Motor neuron (in vitro differentiated cells): Measurements from ENCODE around the gene EYA4. TPM values are rescaled to one million over a fixed set of nuclear protein-coding genes. Genes with fewer than 3 reads are reported as not detected.

ENCODE experiments used
- ATAC-seq, 8 experiments: fragments of 200-7000 bp; cut with Tn5 transposase; replicated peaks in 6 of 8; 2 replicates each; pipeline ENCODE4 v1.8.0; 2021; ENCODE audit warnings: mild to moderate bottlenecking in 8 of 8, moderate library complexity in 8 of 8
- H3K27ac ChIP-seq, 2 donors: fragments of 250-450 bp; sonication (Bioruptor Pico); 2 replicates each; pipeline ENCODE4 v1.9.0; 2021; ENCODE audit warnings: antibody characterized with exemption in 2 of 2, mild to moderate bottlenecking in 2 of 2, moderate library complexity in 1 of 2
- H3K4me1 ChIP-seq, 2 donors: fragments of 250-450 bp; sonication (Bioruptor Pico); replicated peaks in 1 of 2; 2 replicates each; pipeline ENCODE4 v1.6.1; 2021; ENCODE audit warnings: antibody characterized with exemption in 2 of 2, mild to moderate bottlenecking in 2 of 2, moderate library complexity in 1 of 2
- H3K4me3 ChIP-seq, 5 donors: fragments of 250-450 bp; sonication (Bioruptor Pico); 2 replicates each; pipeline ENCODE4 v1.9.0; 2021; ENCODE audit warnings: antibody characterized with exemption in 5 of 5, mild to moderate bottlenecking in 5 of 5, moderate library complexity in 4 of 5
- WGBS, 10 experiments: fragments of 450-650 bp; shearing (Covaris generic); methylation state at CpG; one replicate each; pipeline ENCODE4 v1.0.0; 2022; 5-methylcytosine and 5-hydroxymethylcytosine counted together
- in situ Hi-C, 9 experiments: fragments of 400-800 bp; cut with MboI; loops; one replicate each; pipeline ENCODE4 v1.15.0; 2021; ENCODE audit warnings: low sequenced_read_pairs in 9 of 9, low pct_unique_long_range_greater_than_20kb in 2 of 9; ENCODE audit not compliant: unreplicated experiment in 9 of 9
- total RNA-seq, 8 experiments: library from RNA; unstranded; fragments of 300-600 nt; gene quantifications; 2 replicates each; pipeline versions ENCODE4 v1.2.3 to v1.2.4, GENCODE V29; 2022

EYA4 gene
- total RNA-seq, 8 experiments from 2014 or later = 0.33 to 52.6 (median 7.2) TPM

- no peaks in the 10 kb centered on the region for H3K4me1 ChIP-seq
- 50 to 90% (median 60%) methylated on average over 1 to 6 of the region's 6 CpGs; no CpG with 5 or more reads in 2 of the 10 experiments for WGBS, 10 experiments
- no peak overlapping the region for H3K4me3 ChIP-seq
- in situ Hi-C loops = loop anchor here in 7 of 9 experiments (5.0 to 25.0 kb wide), 6 partner anchors 345 to 730 kb away; no protein-coding TSS in a partner anchor
- H3K27ac ChIP-seq = no peak overlapping the region
- ATAC-seq = no peak
Observed at GRCh38 chr6:133567636-133568035, 326.5 kb downstream of the EYA4 start.

GRCh38 chr6:133568970-133569889 lies 328.1 kb downstream of the EYA4 start:
- peak; percentile 92 to 99 (median 98) for ATAC-seq
- in situ Hi-C loops = loop anchor here in 7 of 9 experiments (5.0 to 25.0 kb wide), 6 partner anchors 343 to 732 kb away; no protein-coding TSS in a partner anchor
- peak overlapping the region; percentile 27 to 41 (median 33) for H3K4me3 ChIP-seq
- H3K4me1 ChIP-seq = peaks cover 0 to 2% of the 10 kb centered on the region in 2 donors
- H3K27ac ChIP-seq = no peak overlapping the region
- 0 to 20% (median 1%) methylated on average over 1 to 18 of the region's 18 CpGs for WGBS, 10 experiments

GRCh38 chr6:133571681-133572080 lies 330.5 kb downstream of the EYA4 start:
- 47 to 91% (median 85%) methylated on average over 2 to 3 of the region's 3 CpGs; no CpG with 5 or more reads in 2 of the 10 experiments for WGBS, 10 experiments
- in situ Hi-C loops = loop anchor here in 7 of 9 experiments (25.0 kb wide), 4 partner anchors 341 to 734 kb away; no protein-coding TSS in a partner anchor

GRCh38 chr6:133577851-133578250 lies 336.7 kb downstream of the EYA4 start:
- H3K27ac ChIP-seq = no peak overlapping the region
- no peak for ATAC-seq
- 40 to 100% (median 59%) methylated on average over 1 of the region's 1 CpG; no CpG with 5 or more reads in 6 of the 10 experiments for WGBS, 10 experiments
- no peak overlapping the region for H3K4me3 ChIP-seq
- H3K4me1 ChIP-seq = peaks cover 0 to 2% of the 10 kb centered on the region in 2 donors
- in situ Hi-C loops = no loop called here

More at GRCh38 chr6:133571681-133572080, 330.5 kb downstream of the EYA4 start:
- no peak for ATAC-seq
- H3K4me3 ChIP-seq = no peak overlapping the region
- no peak overlapping the region for H3K27ac ChIP-seq
- peaks cover 0 to 2% of the 10 kb centered on the region in 2 donors for H3K4me1 ChIP-seq
